Measurements from ENCODE around the gene NEU4.
"Not testable (repeated sequence)": the region's sequence is repeated elsewhere in the genome, so short reads cannot be mapped to it uniquely, and the experiment has no call there.

The NEU4 gene, protein sequence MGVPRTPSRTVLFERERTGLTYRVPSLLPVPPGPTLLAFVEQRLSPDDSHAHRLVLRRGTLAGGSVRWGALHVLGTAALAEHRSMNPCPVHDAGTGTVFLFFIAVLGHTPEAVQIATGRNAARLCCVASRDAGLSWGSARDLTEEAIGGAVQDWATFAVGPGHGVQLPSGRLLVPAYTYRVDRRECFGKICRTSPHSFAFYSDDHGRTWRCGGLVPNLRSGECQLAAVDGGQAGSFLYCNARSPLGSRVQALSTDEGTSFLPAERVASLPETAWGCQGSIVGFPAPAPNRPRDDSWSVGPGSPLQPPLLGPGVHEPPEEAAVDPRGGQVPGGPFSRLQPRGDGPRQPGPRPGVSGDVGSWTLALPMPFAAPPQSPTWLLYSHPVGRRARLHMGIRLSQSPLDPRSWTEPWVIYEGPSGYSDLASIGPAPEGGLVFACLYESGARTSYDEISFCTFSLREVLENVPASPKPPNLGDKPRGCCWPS

DNA sequence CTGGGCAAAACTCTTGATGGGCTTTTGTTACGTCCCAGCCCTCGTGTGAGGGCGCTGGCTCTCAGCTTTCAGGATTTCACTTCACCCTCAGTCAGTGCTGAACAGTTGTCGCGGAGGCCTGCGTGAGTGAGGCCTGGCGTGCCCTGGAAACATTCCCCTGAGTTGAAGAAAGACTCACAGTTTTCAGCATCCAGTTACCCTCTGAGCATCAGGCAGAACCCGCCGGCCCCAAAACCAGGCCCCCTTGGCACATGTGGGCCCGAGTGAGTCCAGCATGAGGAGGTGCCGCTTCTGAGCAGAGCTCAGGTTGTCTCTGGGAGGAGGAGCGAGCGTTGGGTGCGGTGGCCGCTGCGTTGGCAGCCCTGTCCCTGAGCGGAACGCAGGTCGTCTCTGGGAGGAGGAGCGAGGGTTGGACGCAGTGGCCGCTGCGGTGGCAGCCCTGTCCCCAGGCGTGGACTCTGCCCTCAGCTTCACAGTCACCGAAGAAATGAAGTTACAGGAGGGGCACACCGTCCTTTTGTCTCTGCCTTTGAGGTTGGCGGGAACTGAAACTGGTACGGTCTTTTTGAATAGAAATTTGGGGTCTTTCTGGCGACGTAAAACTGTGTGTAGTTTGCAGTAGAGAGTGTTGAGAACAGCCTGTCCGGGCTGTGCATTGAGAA, at the start of gene NEU4:
Gene NEU4, plus strand, starts transcription at position 473 of the 662 bp plus-strand sequence. CDS start 5,292 bp downstream, outside the sequence.
- no peak for DNase-seq (ENCODE audit: low read depth)

DNA sequence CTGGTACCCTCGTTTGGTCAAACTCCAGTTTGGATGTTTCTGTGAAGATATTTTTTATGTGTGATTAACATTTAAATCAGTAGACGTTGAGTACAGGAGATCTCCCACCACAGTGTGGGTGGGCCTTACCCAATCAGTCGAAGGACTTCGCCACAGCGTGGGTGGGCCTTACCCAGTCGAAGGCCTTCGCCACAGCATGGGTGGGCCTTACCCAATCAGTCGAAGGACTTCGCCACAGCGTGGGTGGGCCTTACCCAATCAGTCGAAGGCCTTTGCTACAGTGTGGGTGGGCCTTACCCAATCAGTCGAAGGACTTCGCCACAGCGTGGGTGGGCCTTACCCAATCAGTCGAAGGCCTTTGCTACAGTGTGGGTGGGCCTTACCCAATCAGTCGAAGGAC, 49.1 kb upstream of the NEU4 start:
- DNase-seq (ENCODE audit: low read depth): not testable (repeated sequence)

DNA sequence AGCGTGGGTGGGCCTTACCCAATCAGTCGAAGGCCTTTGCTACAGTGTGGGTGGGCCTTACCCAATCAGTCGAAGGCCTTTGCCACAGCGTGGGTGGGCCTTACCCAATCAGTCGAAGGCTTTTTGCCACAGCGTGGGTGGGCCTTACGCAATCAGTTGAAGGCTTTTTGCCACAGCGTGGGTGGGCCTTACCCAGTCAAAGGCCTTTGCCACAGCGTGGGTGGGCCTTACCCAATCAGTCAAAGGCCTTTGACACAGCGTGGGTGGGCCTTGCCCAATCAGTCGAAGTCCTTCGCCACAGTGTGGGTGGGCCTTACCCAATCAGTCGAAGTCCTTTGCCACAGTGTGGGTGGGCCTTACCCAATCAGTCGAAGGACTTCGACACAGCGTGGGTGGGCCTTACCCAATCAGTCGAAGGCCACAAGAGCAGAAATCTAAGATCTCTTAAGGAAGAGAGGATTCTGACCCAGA, 48.7 kb upstream of the NEU4 start:
- no peak for DNase-seq (ENCODE audit: low read depth)

DNA sequence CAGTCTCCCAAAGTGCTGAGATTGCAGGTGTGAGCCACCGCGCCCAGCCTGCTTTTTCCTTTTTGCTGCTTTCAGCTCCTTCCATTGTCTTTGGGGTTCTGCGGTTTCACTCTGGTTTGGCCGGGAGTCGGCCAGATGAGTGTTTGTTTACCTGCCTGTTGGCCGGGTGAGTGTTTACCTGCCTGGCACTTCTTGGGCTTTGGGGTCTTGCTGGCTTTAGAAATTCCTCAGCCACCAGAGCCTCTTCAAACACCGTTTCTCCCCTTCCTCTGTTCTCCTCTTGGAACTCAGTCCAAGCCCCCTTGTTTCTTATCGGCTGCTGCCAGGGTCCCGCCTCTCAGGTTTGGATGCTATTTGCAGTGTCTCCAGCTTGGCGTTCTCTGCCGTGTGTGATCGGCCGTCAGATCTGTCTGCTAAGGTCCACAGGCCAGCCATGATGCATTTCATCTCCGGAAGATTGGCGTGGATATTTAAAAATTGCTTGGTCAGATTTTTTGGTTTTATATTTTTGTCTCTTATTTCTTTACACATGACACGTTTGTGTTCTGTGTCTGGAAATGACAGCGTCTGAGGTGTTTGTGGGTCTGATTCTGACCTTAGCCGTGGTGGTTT, 46.6 kb upstream of the NEU4 start:
- DNase-seq (ENCODE audit: low read depth): peak; percentile 6

DNA sequence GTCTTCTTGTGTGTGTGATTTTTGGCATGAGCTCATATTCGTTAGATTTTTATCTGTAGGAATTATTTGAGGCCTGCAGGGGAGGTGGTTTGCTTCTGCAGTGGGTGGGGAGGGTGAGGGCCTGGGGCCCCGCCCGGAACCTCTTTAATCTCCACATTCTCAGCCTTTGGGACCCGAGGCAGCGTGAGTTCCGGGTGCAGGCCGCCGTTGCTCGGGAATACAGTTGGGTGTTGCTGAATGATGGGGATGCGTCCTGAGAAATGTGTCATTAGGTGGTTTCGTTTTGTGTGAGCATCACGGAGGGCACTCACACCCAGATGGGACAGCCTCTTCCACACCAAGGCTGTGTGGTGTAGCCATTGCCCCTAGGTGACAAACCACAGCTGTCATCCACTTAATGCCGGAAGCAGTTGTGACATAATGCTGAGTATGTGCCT, 46.0 kb upstream of the NEU4 start:
- no peak for DNase-seq (ENCODE audit: low read depth)

DNA sequence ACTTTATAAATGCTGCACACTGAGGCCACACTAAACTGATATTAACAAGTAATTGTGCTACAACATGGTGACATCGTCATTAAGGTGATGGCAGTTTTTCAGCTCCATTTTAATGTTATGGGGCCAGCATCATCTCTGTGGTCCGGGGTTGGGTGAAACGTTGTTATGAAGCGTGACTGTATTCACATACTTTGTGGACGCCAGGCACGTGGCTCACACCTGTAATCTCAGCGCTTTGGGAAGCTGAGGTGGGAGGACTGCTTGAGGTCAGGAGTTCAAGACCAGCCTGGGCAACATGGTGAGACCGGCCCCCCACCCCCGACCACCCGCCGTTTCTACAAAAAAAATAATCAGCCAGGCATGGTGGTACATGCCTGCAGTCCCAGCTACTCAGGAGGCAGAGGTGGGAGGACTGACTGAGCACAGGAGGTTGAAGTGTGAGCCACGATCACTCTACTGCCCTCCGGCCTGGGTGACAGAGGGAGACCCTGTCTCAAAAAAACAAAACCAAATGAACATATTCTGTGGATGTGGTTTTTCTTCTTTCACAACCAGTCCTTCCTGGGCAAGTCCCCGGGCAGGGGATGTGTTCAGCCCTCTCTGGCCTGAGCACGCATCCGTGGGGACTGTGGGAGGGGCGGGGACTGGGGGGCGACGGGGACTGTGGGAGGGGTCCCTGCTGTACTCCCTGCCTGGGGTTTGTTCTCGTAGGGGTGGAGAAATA, 45.3 kb upstream of the NEU4 start:
- no peak for DNase-seq (ENCODE audit: low read depth)

DNA sequence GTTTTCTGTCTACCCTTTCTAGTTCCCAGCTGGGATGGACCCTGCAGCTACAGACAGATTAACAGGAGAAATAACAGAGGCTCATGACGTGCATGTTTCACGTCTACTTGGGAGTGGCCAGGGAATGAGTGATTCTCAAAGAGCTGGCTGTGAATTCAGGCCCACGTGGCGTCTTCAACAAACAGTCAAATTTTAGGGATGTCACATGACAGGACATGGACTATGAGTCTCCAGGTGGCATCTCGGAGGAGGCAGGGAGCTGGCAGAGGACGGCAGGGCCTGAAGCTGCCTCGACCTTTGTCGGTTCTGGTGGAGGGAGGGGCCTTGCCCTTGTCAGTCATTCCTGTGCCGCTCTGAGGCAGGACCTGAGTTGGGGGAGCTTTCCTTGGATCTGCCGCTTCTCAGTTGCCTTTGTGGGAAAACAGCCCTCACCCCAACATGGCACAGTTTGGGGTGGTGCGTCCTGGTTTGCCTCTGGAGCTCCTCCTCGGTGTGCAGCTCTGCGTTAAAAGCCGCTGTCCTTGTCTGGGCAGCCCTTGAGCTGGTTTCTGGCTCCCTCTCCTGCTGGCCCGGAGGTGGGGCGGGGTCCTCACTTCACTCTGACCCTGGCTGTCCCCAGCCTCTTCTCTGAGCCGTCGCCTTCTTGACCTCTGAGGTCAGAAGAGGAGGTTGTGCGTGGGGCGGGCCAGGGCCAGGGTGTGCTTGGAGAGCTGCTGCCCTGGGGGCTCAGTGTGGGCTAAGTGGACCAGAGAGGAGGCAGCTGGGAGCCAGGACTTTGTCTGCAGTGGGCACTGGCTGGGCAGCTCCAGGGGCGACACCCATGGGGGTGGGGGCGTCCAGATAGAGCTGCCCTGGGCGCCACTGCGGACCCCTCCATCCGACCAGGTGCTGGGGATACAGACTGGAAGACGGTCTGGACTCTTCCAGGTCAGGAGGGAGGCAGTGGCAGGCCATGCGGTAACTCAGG, 44.4 kb upstream of the NEU4 start:
- no peak for DNase-seq (ENCODE audit: low read depth)

DNA sequence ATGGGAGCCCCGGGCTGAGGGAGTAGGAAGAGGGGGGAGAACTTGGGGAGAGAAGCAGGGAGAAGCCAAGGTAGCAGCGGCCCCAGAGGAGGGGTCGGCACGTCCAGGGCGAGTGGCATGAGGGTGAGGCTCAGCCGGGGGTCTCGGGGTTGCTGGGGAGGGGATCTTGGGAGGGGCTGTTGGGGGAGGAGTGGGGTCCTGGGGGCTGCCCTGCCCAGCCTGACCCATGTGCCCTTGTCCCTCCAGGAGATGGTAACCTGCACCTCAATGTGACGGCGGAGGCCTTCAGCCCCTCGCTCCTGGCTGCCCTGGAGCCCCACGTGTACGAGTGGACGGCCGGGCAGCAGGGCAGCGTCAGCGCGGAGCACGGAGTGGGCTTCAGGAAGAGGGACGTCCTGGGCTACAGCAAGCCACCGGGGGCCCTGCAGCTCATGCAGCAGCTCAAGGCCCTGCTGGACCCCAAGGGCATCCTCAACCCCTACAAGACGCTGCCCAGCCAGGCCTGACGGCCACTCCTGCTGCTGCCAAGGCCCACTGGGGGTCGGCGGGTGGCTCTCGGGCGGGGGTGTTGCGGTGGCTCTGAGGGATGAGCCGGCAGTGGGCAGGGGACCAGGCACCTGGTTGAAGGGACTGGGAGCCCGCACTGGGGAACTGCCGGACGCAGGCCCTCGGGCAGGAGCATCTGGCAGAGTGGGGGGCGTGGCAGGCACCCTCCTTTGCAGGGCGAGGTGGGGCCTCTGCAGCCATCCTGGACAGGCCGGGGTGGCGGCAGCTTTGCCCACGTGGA, 41.3 kb upstream of the NEU4 start:
- DNase-seq (ENCODE audit: low read depth): no peak

DNA sequence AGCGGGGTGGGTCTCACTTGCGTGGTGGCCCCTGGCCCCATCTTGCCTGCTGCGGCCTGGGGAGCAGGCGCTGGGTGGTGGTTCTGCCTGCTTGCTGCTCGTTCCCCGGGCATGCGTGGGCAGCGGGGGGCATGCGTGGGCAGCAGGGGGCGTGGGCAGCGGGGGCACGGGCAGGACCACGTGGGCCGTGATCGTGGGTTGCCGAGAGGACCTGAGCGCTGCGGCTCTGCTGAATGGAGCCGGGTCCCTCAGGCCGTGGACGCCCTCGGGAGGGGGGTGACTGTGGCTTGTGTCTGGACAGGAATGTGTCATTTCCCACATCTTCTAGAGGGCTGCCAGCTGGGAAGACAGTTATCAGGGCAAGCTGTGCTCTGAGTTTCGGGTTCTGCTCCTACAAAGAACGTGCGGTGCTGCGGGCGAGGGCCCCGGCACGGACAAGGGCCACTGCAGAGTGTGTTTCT, 40.7 kb upstream of the NEU4 start:
- DNase-seq (ENCODE audit: low read depth): no peak

DNA sequence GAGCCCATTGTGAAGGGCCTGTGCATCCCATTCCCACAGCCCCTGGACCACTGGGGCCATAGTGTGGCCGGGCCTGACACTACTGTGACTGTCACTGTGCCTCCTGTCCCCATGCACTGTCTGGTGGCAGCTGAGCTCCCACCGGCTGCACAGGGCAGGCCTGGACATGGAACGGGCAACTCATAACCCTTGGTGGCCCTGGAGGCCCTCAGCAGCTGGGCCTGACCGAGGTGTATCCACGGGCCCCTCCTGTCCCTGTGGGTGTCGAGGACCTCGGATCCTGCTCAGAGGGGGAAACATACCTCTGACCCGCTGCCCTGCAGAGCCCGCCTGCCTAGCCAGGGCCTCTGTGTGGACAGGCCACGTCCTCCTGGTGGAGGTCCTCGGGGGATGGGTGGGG, 40.1 kb upstream of the NEU4 start:
- no peak for DNase-seq (ENCODE audit: low read depth)

DNA sequence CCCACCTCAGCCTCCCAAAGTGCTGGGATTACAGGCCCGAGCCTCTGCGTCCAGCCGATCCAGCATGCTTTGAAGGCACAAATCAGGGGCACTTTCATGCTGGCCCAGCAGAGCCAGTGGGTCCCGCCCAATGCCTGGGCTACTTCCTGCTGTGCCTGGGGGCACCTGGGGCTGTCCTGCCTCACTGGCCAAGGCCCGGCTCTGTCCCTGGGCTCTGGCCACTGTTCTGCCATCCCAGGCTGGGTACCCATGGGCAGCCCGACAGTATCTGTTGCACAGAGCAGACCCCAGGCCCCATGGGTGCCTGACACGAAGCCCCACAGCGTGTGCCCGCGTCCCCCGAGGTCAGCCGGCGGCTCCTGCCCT, 39.2 kb upstream of the NEU4 start:
- DNase-seq (ENCODE audit: low read depth): no peak

DNA sequence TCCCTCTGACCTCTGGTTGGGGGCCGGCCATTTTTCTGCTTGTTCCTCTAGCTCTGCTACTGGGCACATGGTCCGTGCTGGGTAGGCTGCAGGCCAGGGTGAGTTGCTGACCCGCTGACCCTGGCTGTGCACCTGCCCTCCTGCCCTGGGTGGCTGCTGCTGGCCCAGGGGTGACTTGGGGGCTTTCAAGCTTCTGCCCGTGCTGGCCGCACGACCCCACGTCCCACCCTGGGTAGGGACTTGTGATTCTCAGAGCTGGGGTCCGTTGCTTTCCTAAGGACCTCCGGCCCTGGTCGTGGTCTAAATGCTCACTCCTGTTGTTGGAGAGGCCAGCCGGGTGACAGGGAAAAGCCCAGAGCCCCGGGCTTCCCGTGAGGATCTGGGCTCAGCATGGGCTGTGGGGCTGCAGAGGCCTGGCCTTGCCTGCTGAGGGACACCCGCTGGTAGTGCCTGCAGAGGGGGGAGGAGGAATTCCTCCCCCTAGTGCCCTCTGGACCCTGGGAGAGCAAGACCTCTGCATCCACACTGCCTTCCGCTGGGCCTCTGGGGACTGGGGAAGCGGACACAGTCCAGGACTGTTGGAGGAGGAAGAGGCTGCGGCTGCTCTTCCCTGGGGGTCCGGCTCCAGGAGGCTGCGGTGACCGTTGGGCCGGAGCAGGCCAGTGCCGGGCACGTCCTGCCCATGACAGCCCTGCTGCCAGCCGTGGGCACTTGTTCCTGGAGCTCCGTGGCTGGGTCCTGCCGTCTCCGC, 38.6 kb upstream of the NEU4 start:
- DNase-seq (ENCODE audit: low read depth): no peak

DNA sequence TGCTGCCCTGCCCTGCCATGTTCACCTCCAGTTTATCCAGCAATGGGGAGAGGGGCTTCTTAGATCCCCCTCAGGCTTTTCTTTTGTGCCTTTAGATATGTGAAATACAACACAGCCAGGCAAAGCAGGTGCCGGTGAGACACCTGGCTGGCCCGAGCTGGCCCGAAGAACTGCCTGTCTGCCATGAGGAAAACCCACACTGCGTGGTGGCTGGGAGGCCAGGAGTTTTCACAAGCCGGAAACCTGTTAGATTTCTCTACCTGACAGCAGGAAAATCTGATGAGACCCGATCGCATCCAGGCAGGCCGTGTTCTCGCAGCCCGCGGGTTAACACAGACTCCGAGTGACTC, 38.1 kb upstream of the NEU4 start:
- DNase-seq (ENCODE audit: low read depth): no peak

DNA sequence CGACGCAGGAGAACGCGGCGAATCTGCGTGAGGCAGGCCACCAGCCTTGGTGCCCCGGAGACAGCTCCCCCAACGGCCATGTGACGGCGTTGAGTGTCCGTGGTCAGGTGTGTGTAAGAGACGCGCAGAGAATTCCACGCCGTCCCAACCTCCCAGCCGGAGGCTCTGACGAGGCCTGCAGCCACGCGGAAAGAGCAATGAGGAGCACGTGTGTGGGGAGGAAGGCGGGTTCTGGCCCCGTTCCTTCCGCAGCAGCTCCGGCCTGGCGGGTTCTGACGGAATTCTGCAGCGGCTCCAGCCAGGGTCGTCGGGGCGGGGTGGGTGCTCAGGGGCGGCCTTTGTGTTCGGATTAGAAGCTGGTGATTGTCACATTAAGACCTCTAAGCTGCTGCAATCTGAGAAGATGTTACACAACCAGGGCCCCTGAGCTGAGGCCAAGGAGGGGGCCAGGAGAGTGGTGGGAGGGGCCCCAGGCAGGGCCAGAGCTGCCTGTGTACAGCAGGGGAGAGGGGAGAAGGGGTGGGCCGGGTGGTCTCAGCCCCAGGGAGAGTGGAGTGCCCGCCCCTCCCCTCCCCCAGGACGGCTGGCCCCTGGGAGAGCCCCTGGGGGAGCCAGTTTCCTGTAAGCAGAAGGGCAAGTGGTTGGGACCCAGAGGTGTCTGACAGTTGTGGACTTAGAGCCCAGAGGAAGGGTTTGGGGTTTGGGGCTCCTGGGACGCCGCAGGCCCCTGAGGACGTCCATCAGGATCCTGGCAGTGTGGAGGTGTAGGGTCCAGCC, 37.5 kb upstream of the NEU4 start:
- peak; percentile 11 for DNase-seq (ENCODE audit: low read depth)

DNA sequence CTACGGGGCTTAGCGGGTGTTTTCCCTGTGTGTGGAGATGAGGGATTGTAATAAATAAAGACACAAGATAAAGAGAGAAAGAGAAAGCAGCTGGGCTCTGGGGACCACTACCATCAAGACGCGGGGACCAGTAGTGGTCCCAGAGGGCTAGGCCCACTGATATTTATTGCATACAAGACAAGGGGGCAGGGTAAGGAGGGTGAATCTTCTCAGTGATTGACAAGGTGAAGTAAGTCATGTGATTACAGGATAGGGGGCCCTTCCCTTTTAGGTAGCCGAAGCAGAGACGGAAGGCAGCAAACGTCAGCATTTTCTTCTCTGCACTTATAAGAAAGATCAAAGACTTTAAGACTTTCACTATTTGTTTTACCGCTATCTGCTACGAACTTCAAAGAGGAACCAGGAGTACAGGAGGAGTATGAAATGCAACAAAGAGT, 36.9 kb upstream of the NEU4 start:
- DNase-seq (ENCODE audit: low read depth): no peak

DNA sequence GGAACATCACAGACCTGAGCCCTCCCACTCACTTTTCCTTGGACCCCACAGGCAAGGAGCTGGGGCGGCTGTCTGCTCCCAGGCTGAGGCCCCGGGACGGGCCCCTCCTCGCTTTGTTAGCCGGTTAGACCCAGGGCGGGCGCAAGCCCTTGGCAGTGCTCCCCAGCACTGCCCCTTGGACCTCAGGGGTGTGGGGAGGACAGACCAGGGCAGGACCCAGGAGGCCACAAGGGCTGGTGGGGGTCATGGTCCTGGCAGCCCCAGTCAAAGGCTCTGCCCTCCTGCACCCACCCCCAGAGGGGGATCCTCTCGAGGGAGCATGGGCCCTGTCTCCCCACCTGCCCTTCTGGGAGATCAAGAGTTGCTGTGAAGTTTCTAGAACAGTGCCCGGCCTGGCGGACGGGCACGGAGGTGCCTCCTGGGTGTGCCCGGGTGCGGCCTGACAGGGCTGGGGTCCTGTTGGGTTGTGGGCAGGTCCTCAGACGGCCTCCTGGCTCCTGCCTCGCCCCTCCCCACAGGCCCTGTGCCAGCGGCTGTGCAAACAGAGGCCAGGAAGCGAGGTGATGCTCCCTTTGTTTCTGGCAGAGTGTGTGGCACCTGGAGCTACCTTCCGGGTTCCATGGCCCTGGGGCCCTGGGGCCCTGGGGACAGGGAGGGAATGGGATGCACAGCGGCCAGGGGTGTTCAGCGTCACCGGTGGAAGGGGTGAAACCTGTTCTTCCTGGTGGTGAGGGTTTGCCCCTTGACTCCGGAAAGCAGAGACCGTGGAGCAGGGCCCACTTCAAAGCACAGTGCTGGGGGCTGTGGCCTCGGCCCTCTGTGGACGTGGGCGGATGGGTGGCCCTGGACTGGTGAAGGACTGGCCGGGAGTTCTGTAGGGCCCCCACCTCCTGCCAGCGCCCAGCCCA, 35.2 kb upstream of the NEU4 start:
- no peak for DNase-seq (ENCODE audit: low read depth)

DNA sequence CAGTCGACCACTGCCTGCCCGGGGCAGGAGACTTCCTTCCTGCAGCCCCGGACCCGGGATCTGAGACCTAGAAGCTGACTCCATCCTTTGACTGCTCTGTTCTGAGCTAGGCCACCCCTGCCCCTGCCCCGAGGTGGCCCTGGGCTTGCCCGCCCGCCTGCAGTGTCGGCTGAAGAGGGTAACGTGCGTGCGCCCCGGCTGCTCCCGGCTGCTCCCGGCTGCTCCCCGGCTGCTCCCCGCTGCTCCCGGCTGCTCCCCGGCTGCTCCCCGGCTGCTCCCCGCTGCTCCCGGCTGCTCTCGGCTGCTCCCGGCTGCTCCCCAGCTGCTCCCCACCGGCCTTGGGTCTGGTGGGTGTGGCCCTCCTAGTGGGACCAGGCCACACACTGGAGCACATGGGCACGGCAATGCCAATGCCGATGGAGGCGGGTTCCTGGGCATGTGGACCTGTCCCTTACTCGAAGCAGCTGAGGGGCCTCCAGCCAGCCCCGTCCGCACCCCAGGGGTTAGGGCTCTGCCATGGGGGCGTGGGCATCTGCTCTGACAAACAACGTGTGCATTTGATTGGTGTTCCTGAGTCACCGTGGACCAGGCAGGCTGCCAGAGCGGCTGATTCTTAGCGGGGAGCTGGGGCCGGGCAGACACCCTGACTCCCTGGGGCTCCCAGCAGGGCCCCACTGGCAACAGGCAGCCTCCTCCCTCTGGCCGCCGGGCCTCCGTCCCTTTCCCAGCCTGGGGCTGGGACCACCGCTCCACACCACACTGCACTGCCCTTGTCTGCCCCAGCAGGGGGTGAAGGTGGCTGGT, 34.4 kb upstream of the NEU4 start:
- peak; percentile 76 for DNase-seq (ENCODE audit: low read depth)

Measured in EH (cell line).